ENCODE measurements around the gene CLDN22. TPM values are rescaled to one million over a fixed set of nuclear protein-coding genes. Genes with fewer than 3 reads are reported as not detected.
A peak's percentile ranks its signal among the peaks of the same experiment; 100 is the strongest.

The CLDN22 gene
- total and polyA plus RNA-seq, 9 of the 15 experiments (the other 6 are each of a cell fraction or from before 2014, with no cell fraction given), result 0.21 TPM; not detected in 8

GRCh38 chr4:183348706-183349659, 28.9 kb upstream of the CLDN22 start (continued):
- TF ChIP-seq, protein P1, sequence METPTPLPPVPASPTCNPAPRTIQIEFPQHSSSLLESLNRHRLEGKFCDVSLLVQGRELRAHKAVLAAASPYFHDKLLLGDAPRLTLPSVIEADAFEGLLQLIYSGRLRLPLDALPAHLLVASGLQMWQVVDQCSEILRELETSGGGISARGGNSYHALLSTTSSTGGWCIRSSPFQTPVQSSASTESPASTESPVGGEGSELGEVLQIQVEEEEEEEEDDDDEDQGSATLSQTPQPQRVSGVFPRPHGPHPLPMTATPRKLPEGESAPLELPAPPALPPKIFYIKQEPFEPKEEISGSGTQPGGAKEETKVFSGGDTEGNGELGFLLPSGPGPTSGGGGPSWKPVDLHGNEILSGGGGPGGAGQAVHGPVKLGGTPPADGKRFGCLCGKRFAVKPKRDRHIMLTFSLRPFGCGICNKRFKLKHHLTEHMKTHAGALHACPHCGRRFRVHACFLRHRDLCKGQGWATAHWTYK (CRISPR knock-in tag; IDR thresholded peaks at IDR 0.05), result peak; percentile 100
- TF ChIP-seq, protein P2, sequence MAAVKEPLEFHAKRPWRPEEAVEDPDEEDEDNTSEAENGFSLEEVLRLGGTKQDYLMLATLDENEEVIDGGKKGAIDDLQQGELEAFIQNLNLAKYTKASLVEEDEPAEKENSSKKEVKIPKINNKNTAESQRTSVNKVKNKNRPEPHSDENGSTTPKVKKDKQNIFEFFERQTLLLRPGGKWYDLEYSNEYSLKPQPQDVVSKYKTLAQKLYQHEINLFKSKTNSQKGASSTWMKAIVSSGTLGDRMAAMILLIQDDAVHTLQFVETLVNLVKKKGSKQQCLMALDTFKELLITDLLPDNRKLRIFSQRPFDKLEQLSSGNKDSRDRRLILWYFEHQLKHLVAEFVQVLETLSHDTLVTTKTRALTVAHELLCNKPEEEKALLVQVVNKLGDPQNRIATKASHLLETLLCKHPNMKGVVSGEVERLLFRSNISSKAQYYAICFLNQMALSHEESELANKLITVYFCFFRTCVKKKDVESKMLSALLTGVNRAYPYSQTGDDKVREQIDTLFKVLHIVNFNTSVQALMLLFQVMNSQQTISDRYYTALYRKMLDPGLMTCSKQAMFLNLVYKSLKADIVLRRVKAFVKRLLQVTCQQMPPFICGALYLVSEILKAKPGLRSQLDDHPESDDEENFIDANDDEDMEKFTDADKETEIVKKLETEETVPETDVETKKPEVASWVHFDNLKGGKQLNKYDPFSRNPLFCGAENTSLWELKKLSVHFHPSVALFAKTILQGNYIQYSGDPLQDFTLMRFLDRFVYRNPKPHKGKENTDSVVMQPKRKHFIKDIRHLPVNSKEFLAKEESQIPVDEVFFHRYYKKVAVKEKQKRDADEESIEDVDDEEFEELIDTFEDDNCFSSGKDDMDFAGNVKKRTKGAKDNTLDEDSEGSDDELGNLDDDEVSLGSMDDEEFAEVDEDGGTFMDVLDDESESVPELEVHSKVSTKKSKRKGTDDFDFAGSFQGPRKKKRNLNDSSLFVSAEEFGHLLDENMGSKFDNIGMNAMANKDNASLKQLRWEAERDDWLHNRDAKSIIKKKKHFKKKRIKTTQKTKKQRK (IDR thresholded peaks at IDR 0.05; ENCODE audit: borderline replicate concordance, low read depth, low read length), result no peak
- TF ChIP-seq C11orf30 (IDR thresholded peaks at IDR 0.05; ENCODE audit: low read depth) (peak; percentile 92), EGR1 (conservative IDR thresholded peaks at IDR 0.05) (no peak), ZNF696 (CRISPR knock-in tag; conservative IDR thresholded peaks at IDR 0.05) (peak; percentile 89), THRAP3 (IDR thresholded peaks at IDR 0.05; ENCODE audit: borderline replicate concordance) (no peak), HDAC3 (IDR thresholded peaks at IDR 0.05; ENCODE audit: borderline replicate concordance, partially characterized antibody) (no peak), E2F3 (CRISPR knock-in tag; IDR thresholded peaks at IDR 0.05) (peak; percentile 100), ZNF143 (CRISPR knock-in tag; IDR thresholded peaks at IDR 0.05) (no peak), SMARCA4 (IDR thresholded peaks at IDR 0.05) (peak; percentile 73), IRF2 (CRISPR knock-in tag; IDR thresholded peaks at IDR 0.05) (no peak), TCF3 (CRISPR knock-in tag; IDR thresholded peaks at IDR 0.05) (no peak), ZNF780A (CRISPR knock-in tag; IDR thresholded peaks at IDR 0.05) (peak; percentile 90), ZNF551 (CRISPR knock-in tag; IDR thresholded peaks at IDR 0.05) (peak; percentile 94), NCOA4 (IDR thresholded peaks at IDR 0.05; ENCODE audit: partially characterized antibody) (no peak), ZNF212 (CRISPR knock-in tag; IDR thresholded peaks at IDR 0.05) (peak; percentile 99), ERF (CRISPR knock-in tag; IDR thresholded peaks at IDR 0.05) (peak; percentile 100)
- TF ChIP-seq, protein P3, sequence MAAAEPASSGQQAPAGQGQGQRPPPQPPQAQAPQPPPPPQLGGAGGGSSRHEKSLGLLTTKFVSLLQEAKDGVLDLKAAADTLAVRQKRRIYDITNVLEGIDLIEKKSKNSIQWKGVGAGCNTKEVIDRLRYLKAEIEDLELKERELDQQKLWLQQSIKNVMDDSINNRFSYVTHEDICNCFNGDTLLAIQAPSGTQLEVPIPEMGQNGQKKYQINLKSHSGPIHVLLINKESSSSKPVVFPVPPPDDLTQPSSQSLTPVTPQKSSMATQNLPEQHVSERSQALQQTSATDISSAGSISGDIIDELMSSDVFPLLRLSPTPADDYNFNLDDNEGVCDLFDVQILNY (CRISPR knock-in tag; IDR thresholded peaks at IDR 0.05), result peak; percentile 68; the same call in 1 of the 2 replicates
- TF ChIP-seq, protein P4, sequence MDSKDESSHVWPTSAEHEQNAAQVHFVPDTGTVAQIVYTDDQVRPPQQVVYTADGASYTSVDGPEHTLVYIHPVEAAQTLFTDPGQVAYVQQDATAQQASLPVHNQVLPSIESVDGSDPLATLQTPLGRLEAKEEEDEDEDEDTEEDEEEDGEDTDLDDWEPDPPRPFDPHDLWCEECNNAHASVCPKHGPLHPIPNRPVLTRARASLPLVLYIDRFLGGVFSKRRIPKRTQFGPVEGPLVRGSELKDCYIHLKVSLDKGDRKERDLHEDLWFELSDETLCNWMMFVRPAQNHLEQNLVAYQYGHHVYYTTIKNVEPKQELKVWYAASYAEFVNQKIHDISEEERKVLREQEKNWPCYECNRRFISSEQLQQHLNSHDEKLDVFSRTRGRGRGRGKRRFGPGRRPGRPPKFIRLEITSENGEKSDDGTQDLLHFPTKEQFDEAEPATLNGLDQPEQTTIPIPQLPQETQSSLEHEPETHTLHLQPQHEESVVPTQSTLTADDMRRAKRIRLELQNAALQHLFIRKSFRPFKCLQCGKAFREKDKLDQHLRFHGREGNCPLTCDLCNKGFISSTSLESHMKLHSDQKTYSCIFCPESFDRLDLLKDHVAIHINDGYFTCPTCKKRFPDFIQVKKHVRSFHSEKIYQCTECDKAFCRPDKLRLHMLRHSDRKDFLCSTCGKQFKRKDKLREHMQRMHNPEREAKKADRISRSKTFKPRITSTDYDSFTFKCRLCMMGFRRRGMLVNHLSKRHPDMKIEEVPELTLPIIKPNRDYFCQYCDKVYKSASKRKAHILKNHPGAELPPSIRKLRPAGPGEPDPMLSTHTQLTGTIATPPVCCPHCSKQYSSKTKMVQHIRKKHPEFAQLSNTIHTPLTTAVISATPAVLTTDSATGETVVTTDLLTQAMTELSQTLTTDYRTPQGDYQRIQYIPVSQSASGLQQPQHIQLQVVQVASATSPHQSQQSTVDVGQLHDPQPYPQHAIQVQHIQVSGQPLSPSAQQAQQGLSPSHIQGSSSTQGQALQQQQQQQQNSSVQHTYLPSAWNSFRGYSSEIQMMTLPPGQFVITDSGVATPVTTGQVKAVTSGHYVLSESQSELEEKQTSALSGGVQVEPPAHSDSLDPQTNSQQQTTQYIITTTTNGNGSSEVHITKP (IDR thresholded peaks at IDR 0.05; ENCODE audit: partially characterized antibody), result no peak

Data from K562 (cell line).